Hepatocyte (in vitro differentiated cells): ENCODE measurements around the gene EID2.

ENCODE experiments used
- EZH2 ChIP-seq: fragments of 200-600 bp; sonication (generic); IDR thresholded peaks from 2 replicates; pipeline ENCODE4 v1.6.1; 2016; ENCODE audit warnings: antibody characterized with exemption, mild to moderate bottlenecking, borderline replicate concordance
- EZH2phosphoT487 ChIP-seq: fragments of 200-600 bp; sonication (generic); IDR thresholded peaks from one replicate; pipeline ENCODE4 v1.6.1; 2018; ENCODE audit warnings: antibody characterized with exemption, mild to moderate bottlenecking, low read depth, moderate library complexity; ENCODE audit not compliant: unreplicated experiment, severe bottlenecking
- TF ChIP-seq, protein P1 (sequence below): fragments of 200-600 bp; sonication (generic); IDR thresholded peaks from 2 replicates; pipeline ENCODE4 v1.5.1; 2016; ENCODE audit warnings: antibody characterized with exemption, mild to moderate bottlenecking; ENCODE audit not compliant: poor library complexity

DNA sequence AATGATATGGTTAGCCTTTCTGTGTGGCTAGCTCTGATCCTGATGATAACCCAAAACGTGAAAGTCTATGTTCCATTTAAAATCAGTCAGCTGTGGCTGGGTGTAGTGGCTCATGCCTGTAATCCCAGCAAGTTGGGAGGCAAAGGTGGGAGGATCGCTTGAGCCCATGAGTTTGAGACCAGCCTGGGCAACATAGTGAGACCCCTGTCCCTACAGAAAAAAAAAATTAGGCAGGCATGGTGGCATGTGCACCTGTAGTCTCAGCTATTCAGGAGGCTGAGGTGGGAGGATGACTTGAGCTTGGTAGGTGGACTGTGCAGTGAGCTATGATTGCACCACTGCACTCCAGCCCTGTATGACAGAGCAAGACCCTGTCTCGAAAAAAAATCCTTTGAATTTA lies 6.2 kb downstream of the EID2 start:
- TF ChIP-seq, protein P1, sequence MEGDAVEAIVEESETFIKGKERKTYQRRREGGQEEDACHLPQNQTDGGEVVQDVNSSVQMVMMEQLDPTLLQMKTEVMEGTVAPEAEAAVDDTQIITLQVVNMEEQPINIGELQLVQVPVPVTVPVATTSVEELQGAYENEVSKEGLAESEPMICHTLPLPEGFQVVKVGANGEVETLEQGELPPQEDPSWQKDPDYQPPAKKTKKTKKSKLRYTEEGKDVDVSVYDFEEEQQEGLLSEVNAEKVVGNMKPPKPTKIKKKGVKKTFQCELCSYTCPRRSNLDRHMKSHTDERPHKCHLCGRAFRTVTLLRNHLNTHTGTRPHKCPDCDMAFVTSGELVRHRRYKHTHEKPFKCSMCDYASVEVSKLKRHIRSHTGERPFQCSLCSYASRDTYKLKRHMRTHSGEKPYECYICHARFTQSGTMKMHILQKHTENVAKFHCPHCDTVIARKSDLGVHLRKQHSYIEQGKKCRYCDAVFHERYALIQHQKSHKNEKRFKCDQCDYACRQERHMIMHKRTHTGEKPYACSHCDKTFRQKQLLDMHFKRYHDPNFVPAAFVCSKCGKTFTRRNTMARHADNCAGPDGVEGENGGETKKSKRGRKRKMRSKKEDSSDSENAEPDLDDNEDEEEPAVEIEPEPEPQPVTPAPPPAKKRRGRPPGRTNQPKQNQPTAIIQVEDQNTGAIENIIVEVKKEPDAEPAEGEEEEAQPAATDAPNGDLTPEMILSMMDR, result no peak
- TF ChIP-seq EZH2, result no peak
- no peak for TF ChIP-seq EZH2phosphoT487
